Measurements from ENCODE around the gene MYBPC1. TPM values are rescaled to one million over a fixed set of nuclear protein-coding genes. Genes with fewer than 3 reads are reported as not detected.

Gene MYBPC1
- total and polyA plus RNA-seq, 8 donors = 0.08 to 13.6 (median 0.35) TPM; not detected in 2

- TF ChIP-seq CTCF (IDR thresholded peaks at IDR 0.05) = no peak
- Histone ChIP-seq H3K9me3 (no peaks in the 10 kb centered on the region), H3K4me3 (no peak overlapping the region), H3K27me3 (no peaks in the 10 kb centered on the region), H3K36me3 (no peaks in the 10 kb centered on the region), H3K27ac (no peak overlapping the region), H3K4me1 (no peaks in the 10 kb centered on the region)
- FAIRE-seq = no peak
- DNase-seq = no peak
- WGBS, 2 donors = 76 to 85% methylated on average over 1 of the region's 1 CpG
- intact Hi-C loops (cut with DNase I) = no loop called here
- ATAC-seq = no peak
These were observed 31.6 kb upstream of the MYBPC1 start for GRCh38 chr12:101563212-101563611.

GRCh38 chr12:101564912-101565311, 29.9 kb upstream of the MYBPC1 start:
- H3K36me3 ChIP-seq = no peaks in the 10 kb centered on the region
- H3K4me3 ChIP-seq = no peak overlapping the region
- DNase-seq = no peak
- no peak for TF ChIP-seq CTCF (IDR thresholded peaks at IDR 0.05)
- no peaks in the 10 kb centered on the region for H3K9me3 ChIP-seq
- no peak for FAIRE-seq
- peak in 1 of 4 donors; percentile 37 for ATAC-seq
- intact Hi-C loops (cut with DNase I) = no loop called here
- H3K27ac ChIP-seq = no peak overlapping the region
- WGBS, 2 donors = 26 to 42% methylated on average over 2 of the region's 2 CpGs
- H3K4me1 ChIP-seq = peaks cover 0 to 2% (median 0%) of the 10 kb centered on the region in 3 donors
- no peaks in the 10 kb centered on the region for H3K27me3 ChIP-seq

GRCh38 chr12:101566318-101566717, 28.5 kb upstream of the MYBPC1 start:
- WGBS, 2 donors = 72 to 73% methylated on average over 4 of the region's 4 CpGs
- DNase-seq (no peak), FAIRE-seq (no peak), ATAC-seq (no peak)
- TF ChIP-seq CTCF (IDR thresholded peaks at IDR 0.05) = no peak
- intact Hi-C loops (cut with DNase I) = no loop called here
- no peak overlapping the region for H3K27ac ChIP-seq
- peaks cover 0 to 6% (median 0%) of the 10 kb centered on the region in 3 donors for H3K4me1 ChIP-seq
- H3K4me3 ChIP-seq = no peak overlapping the region
- no peaks in the 10 kb centered on the region for H3K9me3 ChIP-seq
- no peaks in the 10 kb centered on the region for H3K27me3 ChIP-seq
- no peaks in the 10 kb centered on the region for H3K36me3 ChIP-seq

GRCh38 chr12:101567918-101568317, 26.9 kb upstream of the MYBPC1 start:
- no peak for TF ChIP-seq CTCF (IDR thresholded peaks at IDR 0.05)
- ATAC-seq (no peak), DNase-seq (no peak), FAIRE-seq (no peak)
- Histone ChIP-seq H3K27me3 (no peaks in the 10 kb centered on the region), H3K27ac (no peak overlapping the region), H3K4me3 (no peak overlapping the region), H3K9me3 (no peaks in the 10 kb centered on the region), H3K36me3 (no peaks in the 10 kb centered on the region), H3K4me1 (peaks cover 0 to 6% (median 0%) of the 10 kb centered on the region in 3 donors)
- WGBS, 2 donors = 78 to 86% methylated on average over 4 of the region's 4 CpGs
- intact Hi-C loops (cut with DNase I) = no loop called here

GRCh38 chr12:101570047-101570446, 24.7 kb upstream of the MYBPC1 start:
- no peak overlapping the region for H3K27ac ChIP-seq
- no peaks in the 10 kb centered on the region for H3K9me3 ChIP-seq
- DNase-seq (peak in 1 of 6 donors; percentile 13), FAIRE-seq (no peak), ATAC-seq (peak; percentile 73 to 98 (median 90))
- intact Hi-C loops (cut with DNase I) = no loop called here
- TF ChIP-seq CTCF (IDR thresholded peaks at IDR 0.05) = peak in 2 of 4 donors; percentile 13 to 19
- no peaks in the 10 kb centered on the region for H3K27me3 ChIP-seq
- H3K36me3 ChIP-seq = no peaks in the 10 kb centered on the region
- 2 to 4% methylated on average over 2 of the region's 2 CpGs for WGBS, 2 donors
- H3K4me3 ChIP-seq = no peak overlapping the region
- peaks cover 0 to 6% (median 0%) of the 10 kb centered on the region in 3 donors for H3K4me1 ChIP-seq
